HEK293 (cell line): ENCODE results near the gene MATN1.

Experiments
- CTCF ChIA-PET: fragments of 350-600 bp; formaldehyde crosslinking; extraction: SDS; loops from one replicate; lab custom pipeline; 2021; ENCODE audit warnings: antibody characterized with exemption; lab: Yijun Ruan, JAX
- POLR2A ChIA-PET: fragments of 300-600 bp; formaldehyde crosslinking; extraction: SDS; loops from one replicate; lab custom pipeline; 2020; ENCODE audit warnings: antibody characterized with exemption, inconsistent platforms; lab: Yijun Ruan, JAX
- H3K27ac ChIP-seq: fragments of 200-500 bp; sonication (Bioruptor generic); 2 replicates; pipeline ENCODE4 v1.5.1; 2014; ENCODE audit warnings: low read depth, low read length, control low read depth, inconsistent platforms; ENCODE audit errors: extremely low read depth
- H3K36me3 ChIP-seq, 2 experiments: fragments of 200-500 bp in 1 of 2; sonication (Bioruptor generic) in 1 of 2; 1 replicate in 1 of 2; 2 replicates in 1 of 2; pipeline ENCODE4 v1.5.1; 2014 to 2017; ENCODE audit warnings: inconsistent platforms in 2 of 2, low read length in 2 of 2; ENCODE audit not compliant: control insufficient read depth in 2 of 2, insufficient read depth in 1 of 2
- H3K4me1 ChIP-seq: fragments of 200-500 bp; sonication (Bioruptor generic); 2 replicates; pipeline ENCODE4 v1.5.1; 2014; ENCODE audit warnings: mild to moderate bottlenecking, low read length, inconsistent platforms; ENCODE audit not compliant: control insufficient read depth, insufficient read depth
- H3K4me3 ChIP-seq: 2 replicates; pipeline ENCODE4 v1.5.1; 2011; ENCODE audit warnings: low read depth, mild to moderate bottlenecking, control low read depth, low read length, moderate library complexity
- H3K9me3 ChIP-seq: fragments of 200-500 bp; sonication (Bioruptor generic); 2 replicates; pipeline ENCODE4 v1.5.1; 2014; ENCODE audit warnings: low read depth, low read length, inconsistent platforms; ENCODE audit not compliant: control insufficient read depth, insufficient read depth
- BCL11B ChIP-seq: fragments of 450-650 bp; formaldehyde crosslinking; IDR thresholded peaks from 2 replicates; pipeline ENCODE4 v1.5.1; 2016; ENCODE audit warnings: low read depth, missing biosample characterization, missing genetic modification characterization
- KLF10 ChIP-seq: fragments of 450-650 bp; IDR thresholded peaks from 2 replicates; pipeline ENCODE4 v1.5.1; 2018; ENCODE audit warnings: missing biosample characterization, mild to moderate bottlenecking, missing genetic modification characterization
- MEIS1 ChIP-seq: sonication (generic); formaldehyde crosslinking; IDR thresholded peaks from 2 replicates; pipeline ENCODE4 v1.8.1; 2022; ENCODE audit warnings: missing genetic modification reagents, mild to moderate bottlenecking, borderline replicate concordance
- PRDM1 ChIP-seq: fragments of 450-650 bp; formaldehyde crosslinking; IDR thresholded peaks from 2 replicates; pipeline ENCODE4; 2016; ENCODE audit warnings: missing biosample characterization, missing genetic modification characterization
- SETDB1 ChIP-seq: IDR thresholded peaks from one replicate; pipeline ENCODE4 v1.6.1; 2017; ENCODE audit warnings: mild to moderate bottlenecking, low read length, moderate library complexity, mixed read lengths; ENCODE audit not compliant: insufficient read length
- ZBTB48 ChIP-seq: fragments of 450-650 bp; formaldehyde crosslinking; IDR thresholded peaks from 2 replicates; pipeline ENCODE4 v1.5.1; 2016; ENCODE audit warnings: missing biosample characterization, missing genetic modification characterization
- ZBTB7A ChIP-seq: fragments of 450-650 bp; formaldehyde crosslinking; IDR thresholded peaks from 2 replicates; pipeline ENCODE4 v1.5.1; 2016; ENCODE audit warnings: low read depth, missing biosample characterization, missing genetic modification characterization
- ZFP37 ChIP-seq: fragments of 450-650 bp; formaldehyde crosslinking; IDR thresholded peaks from 2 replicates; pipeline ENCODE4 v1.5.1; 2016; ENCODE audit warnings: missing biosample characterization, missing genetic modification characterization
- ZNF114 ChIP-seq: fragments of 450-650 bp; formaldehyde crosslinking; IDR thresholded peaks from 2 replicates; pipeline ENCODE4 v1.5.0; 2017; ENCODE audit warnings: missing biosample characterization, missing genetic modification characterization
- ZNF175 ChIP-seq: fragments of 450-650 bp; formaldehyde crosslinking; IDR thresholded peaks from 2 replicates; pipeline ENCODE4 v1.5.1; 2016; ENCODE audit warnings: missing biosample characterization, missing genetic modification characterization
- ZNF302 ChIP-seq: fragments of 450-650 bp; formaldehyde crosslinking; IDR thresholded peaks from 2 replicates; pipeline ENCODE4 v1.5.1; 2016; ENCODE audit warnings: missing biosample characterization, missing genetic modification characterization, low read depth
- ZNF341 ChIP-seq: fragments of 450-650 bp; formaldehyde crosslinking; IDR thresholded peaks from 2 replicates; pipeline ENCODE4; 2016; ENCODE audit warnings: low read depth, missing biosample characterization, missing genetic modification characterization
- ZNF354C ChIP-seq: fragments of 450-650 bp; formaldehyde crosslinking; IDR thresholded peaks from 2 replicates; pipeline ENCODE4 v1.5.1; 2016; ENCODE audit warnings: missing biosample characterization, missing genetic modification characterization, low read depth, borderline replicate concordance
- ZNF37A ChIP-seq: fragments of 450-650 bp; IDR thresholded peaks from 2 replicates; pipeline ENCODE4 v1.5.1; 2018; ENCODE audit warnings: missing biosample characterization, missing genetic modification characterization
- ZNF510 ChIP-seq: fragments of 450-650 bp; formaldehyde crosslinking; IDR thresholded peaks from 2 replicates; pipeline ENCODE4 v1.5.1; 2018; ENCODE audit warnings: mild to moderate bottlenecking, missing genetic modification characterization, missing biosample characterization; ENCODE audit not compliant: insufficient replicate concordance
- ZNF521 ChIP-seq: fragments of 450-650 bp; formaldehyde crosslinking; IDR thresholded peaks from 2 replicates; pipeline ENCODE4 v1.5.1; 2017; ENCODE audit warnings: missing biosample characterization, mild to moderate bottlenecking, missing genetic modification characterization
- ZNF558 ChIP-seq: fragments of 450-650 bp; formaldehyde crosslinking; IDR thresholded peaks from 2 replicates; pipeline ENCODE4 v1.5.1; 2016; ENCODE audit warnings: missing biosample characterization, missing genetic modification characterization
- ZNF664 ChIP-seq: fragments of 450-650 bp; formaldehyde crosslinking; IDR thresholded peaks from 2 replicates; pipeline ENCODE4 v1.5.1; 2016; ENCODE audit warnings: missing biosample characterization, missing genetic modification characterization
- ZNF670 ChIP-seq: fragments of 450-650 bp; formaldehyde crosslinking; IDR thresholded peaks from 2 replicates; pipeline ENCODE4 v1.5.1; 2016; ENCODE audit warnings: missing biosample characterization, missing genetic modification characterization, low read depth
- ZNF707 ChIP-seq: fragments of 450-650 bp; formaldehyde crosslinking; IDR thresholded peaks from 2 replicates; pipeline ENCODE4 v1.5.1; 2016; ENCODE audit warnings: missing biosample characterization, missing genetic modification characterization
- ZNF777 ChIP-seq: fragments of 450-650 bp; formaldehyde crosslinking; IDR thresholded peaks from 2 replicates; pipeline ENCODE4 v1.5.1; 2017; ENCODE audit warnings: missing biosample characterization, missing genetic modification characterization, borderline replicate concordance
- ZSCAN16 ChIP-seq: fragments of 450-650 bp; formaldehyde crosslinking; IDR thresholded peaks from 2 replicates; pipeline ENCODE4 v1.5.1; 2016; ENCODE audit warnings: missing biosample characterization, missing genetic modification characterization
- ZSCAN30 ChIP-seq: fragments of 450-650 bp; IDR thresholded peaks from 2 replicates; pipeline ENCODE4 v1.5.1; 2018; ENCODE audit warnings: missing biosample characterization, mild to moderate bottlenecking, missing genetic modification characterization, moderate library complexity
- TF ChIP-seq, protein P1 (sequence below): sonication (generic); formaldehyde crosslinking; IDR thresholded peaks from 2 replicates; pipeline ENCODE4 v1.8.1; 2022; ENCODE audit warnings: mild to moderate bottlenecking, moderate library complexity, missing genetic modification reagents
- TF ChIP-seq, protein P2 (sequence below): fragments of 450-650 bp; formaldehyde crosslinking; IDR thresholded peaks from 2 replicates; pipeline ENCODE4 v1.5.1; 2017; ENCODE audit warnings: missing biosample characterization, missing genetic modification characterization

Gene MATN1

DNA sequence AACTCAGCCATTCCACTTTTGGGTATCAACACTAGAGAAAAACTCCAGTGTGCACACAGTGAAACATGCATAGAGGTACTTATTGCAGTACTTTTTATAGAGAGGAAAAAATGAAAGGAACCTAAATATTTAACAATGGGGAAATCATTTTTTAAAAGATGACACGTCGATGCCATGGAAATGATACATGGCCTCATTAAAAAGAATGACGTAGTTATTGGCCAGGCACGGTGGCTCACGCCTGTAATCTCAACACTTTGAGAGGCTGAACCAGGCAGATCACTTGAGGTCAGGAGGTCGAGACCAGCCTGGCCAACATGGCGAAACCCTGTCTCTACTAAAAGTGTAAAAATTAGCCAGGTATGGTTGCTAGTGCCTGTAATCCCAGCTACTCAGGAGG, 42.5 kb downstream of the MATN1 start:
- no peak overlapping the region for H3K27ac ChIP-seq
- H3K36me3 ChIP-seq = no peaks in the 10 kb centered on the region
- TF ChIP-seq PRDM1 (tag by site-specific recombination) (no peak), ZNF707 (tag by site-specific recombination) (no peak), ZNF341 (tag by site-specific recombination) (no peak), BCL11B (no peak)
- POLR2A ChIA-PET = interaction anchor here (0.6 kb wide), 1 partner anchor 27 kb away, joined by 8 read pairs; no protein-coding TSS in a partner anchor
- no peaks in the 10 kb centered on the region for H3K9me3 ChIP-seq
- CTCF ChIA-PET = interaction anchor here (0.6 kb wide), 1 partner anchor 9 kb away, joined by 4 read pairs; no protein-coding TSS in a partner anchor
- H3K4me1 ChIP-seq = no peaks in the 10 kb centered on the region
- no peak overlapping the region for H3K4me3 ChIP-seq

DNA sequence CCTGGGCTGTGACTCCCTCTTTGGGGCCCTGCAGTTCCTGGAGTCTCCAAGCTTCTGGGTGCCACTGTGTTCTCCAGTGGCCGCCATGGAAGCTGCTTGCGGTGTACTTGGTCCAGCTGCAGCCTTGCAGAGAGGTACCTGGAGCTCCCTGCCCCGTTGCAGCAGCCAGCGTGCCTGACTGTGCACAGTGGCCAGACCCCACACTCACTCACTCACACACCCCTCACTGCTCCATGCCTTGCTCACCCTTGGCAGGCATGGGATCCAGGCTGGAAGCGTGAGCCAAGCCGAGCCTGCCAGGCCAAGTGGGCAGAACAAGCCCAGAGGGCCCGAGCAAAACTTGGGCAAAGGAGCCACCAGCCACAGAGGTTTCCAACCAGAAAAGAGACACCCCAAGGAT, 43.0 kb downstream of the MATN1 start:
- Histone ChIP-seq H3K4me1 (no peaks in the 10 kb centered on the region), H3K4me3 (no peak overlapping the region), H3K36me3 (no peaks in the 10 kb centered on the region), H3K9me3 (no peaks in the 10 kb centered on the region), H3K27ac (no peak overlapping the region)
- ChIA-PET CTCF (interaction anchor here (0.6 kb wide), 1 partner anchor 218 kb away, joined by 5 read pairs; no protein-coding TSS in a partner anchor), POLR2A (no interaction called here)
- TF ChIP-seq ZNF354C (tag by site-specific recombination) (no peak), ZBTB48 (tag by site-specific recombination) (no peak), ZNF510 (no peak), ZNF777 (tag by site-specific recombination) (no peak), ZNF558 (no peak), ZNF37A (tag by site-specific recombination) (no peak)
- TF ChIP-seq, protein P1, sequence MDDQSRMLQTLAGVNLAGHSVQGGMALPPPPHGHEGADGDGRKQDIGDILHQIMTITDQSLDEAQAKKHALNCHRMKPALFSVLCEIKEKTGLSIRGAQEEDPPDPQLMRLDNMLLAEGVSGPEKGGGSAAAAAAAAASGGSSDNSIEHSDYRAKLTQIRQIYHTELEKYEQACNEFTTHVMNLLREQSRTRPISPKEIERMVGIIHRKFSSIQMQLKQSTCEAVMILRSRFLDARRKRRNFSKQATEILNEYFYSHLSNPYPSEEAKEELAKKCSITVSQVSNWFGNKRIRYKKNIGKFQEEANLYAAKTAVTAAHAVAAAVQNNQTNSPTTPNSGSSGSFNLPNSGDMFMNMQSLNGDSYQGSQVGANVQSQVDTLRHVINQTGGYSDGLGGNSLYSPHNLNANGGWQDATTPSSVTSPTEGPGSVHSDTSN = no peak

DNA sequence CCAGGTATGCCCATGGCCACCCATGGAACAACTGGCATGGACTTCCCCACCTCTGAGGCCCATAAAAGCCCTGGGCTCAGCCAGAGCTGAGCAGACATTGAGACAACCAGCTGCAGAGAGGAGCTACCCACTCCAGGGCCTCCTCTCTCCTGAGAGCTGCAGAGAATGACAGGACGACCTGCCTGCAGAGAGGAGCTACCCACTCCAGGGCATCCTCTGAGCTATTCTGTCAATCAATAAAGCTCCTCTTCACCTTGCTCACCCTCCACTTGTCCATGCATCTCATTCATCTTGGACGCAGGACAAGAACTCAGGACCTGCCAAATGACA, 43.4 kb downstream of the MATN1 start:
- H3K9me3 ChIP-seq = no peaks in the 10 kb centered on the region
- no peaks in the 10 kb centered on the region for H3K4me1 ChIP-seq
- H3K36me3 ChIP-seq = no peaks in the 10 kb centered on the region
- CTCF ChIA-PET = interaction anchor here (0.6 kb wide), 1 partner anchor 218 kb away, joined by 5 read pairs; no protein-coding TSS in a partner anchor
- no peak overlapping the region for H3K27ac ChIP-seq
- H3K4me3 ChIP-seq = no peak overlapping the region
- POLR2A ChIA-PET = no interaction called here
- TF ChIP-seq, protein P1 = no peak
- peak; percentile 76 for TF ChIP-seq SETDB1
- TF ChIP-seq, all 188 proteins: peak for 1

DNA sequence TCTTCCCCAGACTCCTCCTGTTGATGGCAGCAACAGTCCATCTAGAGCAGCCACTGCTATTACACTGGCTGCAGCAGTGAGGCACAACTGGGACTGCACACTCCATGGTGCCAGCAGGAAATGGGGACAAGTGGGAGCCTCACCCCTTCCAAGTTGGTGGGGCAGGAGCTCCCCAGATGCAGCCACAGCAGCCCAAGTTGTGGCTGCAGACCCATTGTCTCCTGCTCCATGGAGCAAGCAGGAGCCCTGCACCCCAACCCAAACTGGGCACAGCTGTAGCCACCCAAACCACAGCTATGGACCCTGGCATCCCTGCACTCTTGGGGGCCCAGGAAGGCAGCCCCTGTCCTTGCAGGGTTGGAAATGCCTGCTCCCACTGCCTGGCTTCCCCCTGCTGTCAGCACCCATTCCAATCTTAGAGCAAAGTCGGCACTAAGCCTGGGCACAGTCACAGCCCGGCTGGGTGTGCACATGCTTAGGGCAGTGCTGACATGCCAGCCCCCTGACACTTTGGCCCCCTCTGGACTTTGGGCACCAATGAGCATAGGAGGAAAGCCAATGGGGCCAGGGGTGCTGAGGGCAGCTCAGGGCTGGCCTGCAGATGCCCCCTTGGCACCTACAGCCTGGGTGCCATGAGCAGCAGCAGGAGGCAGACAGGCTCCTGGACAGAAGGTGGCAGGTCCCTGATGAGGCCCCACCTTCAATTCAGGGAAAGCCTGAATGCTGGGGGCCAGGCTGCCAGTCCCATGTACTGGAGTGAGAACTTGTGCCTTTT, 44.0 kb downstream of the MATN1 start:
- H3K36me3 ChIP-seq = no peaks in the 10 kb centered on the region
- POLR2A ChIA-PET = no interaction called here
- no peak overlapping the region for H3K4me3 ChIP-seq
- CTCF ChIA-PET = no interaction called here
- H3K4me1 ChIP-seq = no peaks in the 10 kb centered on the region
- no peak overlapping the region for H3K27ac ChIP-seq
- no peaks in the 10 kb centered on the region for H3K9me3 ChIP-seq
- TF ChIP-seq MEIS1 (CRISPR knock-in tag) (no peak), ZNF521 (tag by site-specific recombination) (no peak), ZNF114 (no peak), KLF10 (tag by site-specific recombination) (no peak), ZNF175 (tag by site-specific recombination) (no peak), ZNF670 (no peak), ZSCAN30 (tag by site-specific recombination) (no peak), ZBTB7A (tag by site-specific recombination) (no peak), ZNF664 (no peak), ZNF302 (tag by site-specific recombination) (no peak), ZSCAN16 (tag by site-specific recombination) (no peak), ZFP37 (tag by site-specific recombination) (no peak)
- TF ChIP-seq, protein P2, sequence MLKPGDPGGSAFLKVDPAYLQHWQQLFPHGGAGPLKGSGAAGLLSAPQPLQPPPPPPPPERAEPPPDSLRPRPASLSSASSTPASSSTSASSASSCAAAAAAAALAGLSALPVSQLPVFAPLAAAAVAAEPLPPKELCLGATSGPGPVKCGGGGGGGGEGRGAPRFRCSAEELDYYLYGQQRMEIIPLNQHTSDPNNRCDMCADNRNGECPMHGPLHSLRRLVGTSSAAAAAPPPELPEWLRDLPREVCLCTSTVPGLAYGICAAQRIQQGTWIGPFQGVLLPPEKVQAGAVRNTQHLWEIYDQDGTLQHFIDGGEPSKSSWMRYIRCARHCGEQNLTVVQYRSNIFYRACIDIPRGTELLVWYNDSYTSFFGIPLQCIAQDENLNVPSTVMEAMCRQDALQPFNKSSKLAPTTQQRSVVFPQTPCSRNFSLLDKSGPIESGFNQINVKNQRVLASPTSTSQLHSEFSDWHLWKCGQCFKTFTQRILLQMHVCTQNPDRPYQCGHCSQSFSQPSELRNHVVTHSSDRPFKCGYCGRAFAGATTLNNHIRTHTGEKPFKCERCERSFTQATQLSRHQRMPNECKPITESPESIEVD (tag by site-specific recombination) = no peak
